ENCODE data around the gene ZNF490.

- TF ChIP-seq RAD21 (IDR thresholded peaks at IDR 0.05; ENCODE audit: low read length) (no peak), POLR2A (IDR thresholded peaks at IDR 0.05; ENCODE audit: low read depth, low read length) (no peak), CTCF (conservative IDR thresholded peaks at IDR 0.05; ENCODE audit: low read depth, low read length) (no peak), FOS (IDR thresholded peaks at IDR 0.05; ENCODE audit: low read depth, low read length) (peak; percentile 52; the same call in 1 of the 2 replicates), MXI1 (IDR thresholded peaks at IDR 0.05; ENCODE audit: borderline replicate concordance, low read depth, low read length) (no peak), ELK1 (IDR thresholded peaks at IDR 0.05; ENCODE audit: borderline replicate concordance, low read depth, low read length) (no peak), BHLHE40 (IDR thresholded peaks at IDR 0.05; ENCODE audit: low read depth, low read length) (no peak), MAFK (IDR thresholded peaks at IDR 0.05; ENCODE audit: low read depth, low read length) (peak; percentile 3; the same call in 1 of the 2 replicates), SMC3 (IDR thresholded peaks at IDR 0.05; ENCODE audit: low read depth, low read length) (no peak), USF2 (IDR thresholded peaks at IDR 0.05; ENCODE audit: low read depth, low read length) (no peak), MAZ (IDR thresholded peaks at IDR 0.05; ENCODE audit: borderline replicate concordance, low read depth, low read length) (peak; percentile 9; the same call in 1 of the 2 replicates), RFX5 (IDR thresholded peaks at IDR 0.05; ENCODE audit: low read depth, low read length) (no peak)
Measured at GRCh38 chr19:12551060-12551832, 59.4 kb downstream of the ZNF490 start, which contains the start of gene ZNF564.
